HUES6 (cell line): ENCODE measurements around the gene MYB.

ENCODE experiments used
- H3K27ac ChIP-seq: 2 replicates; pipeline ENCODE4 v1.7.0; 2013; ENCODE audit warnings: low read depth, mild to moderate bottlenecking, low read length, inconsistent platforms
- H3K27me3 ChIP-seq: 2 replicates; pipeline ENCODE4 v1.6.1; 2013; ENCODE audit warnings: low read length; ENCODE audit not compliant: control insufficient read depth, insufficient read depth
- H3K36me3 ChIP-seq: 2 replicates; pipeline ENCODE4 v1.6.1; 2013; ENCODE audit warnings: low read length; ENCODE audit not compliant: control insufficient read depth, insufficient read depth
- H3K4me1 ChIP-seq: 2 replicates; pipeline ENCODE4 v1.6.1; 2013; ENCODE audit warnings: low read length; ENCODE audit not compliant: control insufficient read depth, insufficient read depth
- H3K4me3 ChIP-seq: 2 replicates; pipeline ENCODE4 v1.5.1; 2013; ENCODE audit warnings: low read depth, low read length
- H3K9ac ChIP-seq: one replicate; pipeline ENCODE4 v1.6.1; 2013; ENCODE audit warnings: mild to moderate bottlenecking, low read length
- H3K9me3 ChIP-seq: 2 replicates; pipeline ENCODE4 v1.6.1; 2013; ENCODE audit warnings: low read depth, low read length; ENCODE audit not compliant: control insufficient read depth, insufficient read depth

MYB gene

GRCh38 chr6:135179372-135179771, 1.7 kb upstream of the MYB start:
- Histone ChIP-seq H3K27ac (no peak overlapping the region), H3K9me3 (no peaks in the 10 kb centered on the region), H3K9ac (no peak overlapping the region), H3K4me1 (peaks cover 13% of the 10 kb centered on the region; the same call in 1 of the 2 replicates), H3K4me3 (no peak overlapping the region), H3K36me3 (no peaks in the 10 kb centered on the region), H3K27me3 (peaks cover 41% of the 10 kb centered on the region)

- H3K27ac ChIP-seq = no peak overlapping the region
- H3K4me3 ChIP-seq = peak overlapping the region; percentile 76
- H3K36me3 ChIP-seq = no peaks in the 10 kb centered on the region
- H3K9ac ChIP-seq = no peak overlapping the region
- H3K4me1 ChIP-seq = peaks cover 13% of the 10 kb centered on the region; the same call in 1 of the 2 replicates
- H3K9me3 ChIP-seq = no peaks in the 10 kb centered on the region
- peaks cover 45% of the 10 kb centered on the region for H3K27me3 ChIP-seq
Observed at GRCh38 chr6:135179920-135180541, 1.1 kb upstream of the MYB start.

GRCh38 chr6:135181333-135182070, 394 bp downstream of the MYB start:
- H3K27me3 ChIP-seq = peaks cover 45% of the 10 kb centered on the region
- H3K4me1 ChIP-seq = peaks cover 13% of the 10 kb centered on the region; the same call in 1 of the 2 replicates
- H3K36me3 ChIP-seq = no peaks in the 10 kb centered on the region
- no peak overlapping the region for H3K27ac ChIP-seq
- H3K9ac ChIP-seq = peak overlapping the region; percentile 67
- no peaks in the 10 kb centered on the region for H3K9me3 ChIP-seq
- H3K4me3 ChIP-seq = peak overlapping the region; percentile 76

- no peak overlapping the region for H3K27ac ChIP-seq
- peaks cover 45% of the 10 kb centered on the region for H3K27me3 ChIP-seq
- no peaks in the 10 kb centered on the region for H3K9me3 ChIP-seq
- peak overlapping the region; percentile 47 for H3K9ac ChIP-seq
- H3K4me3 ChIP-seq = peak overlapping the region; percentile 76
- H3K4me1 ChIP-seq = peaks cover 13% of the 10 kb centered on the region; the same call in 1 of the 2 replicates
- no peaks in the 10 kb centered on the region for H3K36me3 ChIP-seq
Observed at GRCh38 chr6:135182071-135183001, 1.2 kb downstream of the MYB start.

GRCh38 chr6:135183002-135183531, 2.0 kb downstream of the MYB start:
- Histone ChIP-seq H3K4me3 (peak overlapping the region; percentile 76), H3K4me1 (peaks cover 13% of the 10 kb centered on the region; the same call in 1 of the 2 replicates), H3K9ac (peak overlapping the region; percentile 1), H3K27me3 (peaks cover 45% of the 10 kb centered on the region), H3K9me3 (no peaks in the 10 kb centered on the region), H3K36me3 (no peaks in the 10 kb centered on the region; the same call in 1 of the 2 replicates), H3K27ac (no peak overlapping the region)

- Histone ChIP-seq H3K9ac (peak overlapping the region; percentile 1), H3K27me3 (peaks cover 45% of the 10 kb centered on the region), H3K9me3 (no peaks in the 10 kb centered on the region), H3K36me3 (no peaks in the 10 kb centered on the region; the same call in 1 of the 2 replicates), H3K27ac (no peak overlapping the region), H3K4me1 (peaks cover 13% of the 10 kb centered on the region; the same call in 1 of the 2 replicates), H3K4me3 (peak overlapping the region; percentile 76)
Observed at GRCh38 chr6:135183532-135184440, 2.7 kb downstream of the MYB start.

- H3K4me3 ChIP-seq = no peak overlapping the region
- H3K9ac ChIP-seq = no peak overlapping the region
- peaks cover 3% of the 10 kb centered on the region; the same call in 1 of the 2 replicates for H3K36me3 ChIP-seq
- H3K27ac ChIP-seq = no peak overlapping the region
- H3K27me3 ChIP-seq = peaks cover 34% of the 10 kb centered on the region
- H3K4me1 ChIP-seq = peaks cover 13% of the 10 kb centered on the region; the same call in 1 of the 2 replicates
- H3K9me3 ChIP-seq = no peaks in the 10 kb centered on the region
Observed at GRCh38 chr6:135185483-135185882, 4.4 kb downstream of the MYB start.

- Histone ChIP-seq H3K27ac (no peak overlapping the region), H3K4me1 (peaks cover 13% of the 10 kb centered on the region; the same call in 1 of the 2 replicates), H3K9ac (no peak overlapping the region)
Observed at GRCh38 chr6:135186255-135186654, 5.1 kb downstream of the MYB start.

GRCh38 chr6:135187372-135187771, 6.3 kb downstream of the MYB start:
- no peaks in the 10 kb centered on the region for H3K9me3 ChIP-seq
- no peak overlapping the region for H3K4me3 ChIP-seq
- H3K4me1 ChIP-seq = peaks cover 6% of the 10 kb centered on the region; the same call in 1 of the 2 replicates
- H3K27ac ChIP-seq = no peak overlapping the region
- H3K36me3 ChIP-seq = peaks cover 5% of the 10 kb centered on the region; the same call in 1 of the 2 replicates
- no peak overlapping the region for H3K9ac ChIP-seq
- peaks cover 24% of the 10 kb centered on the region for H3K27me3 ChIP-seq

More at GRCh38 chr6:135186255-135186654, 5.1 kb downstream of the MYB start:
- Histone ChIP-seq H3K27me3 (peaks cover 34% of the 10 kb centered on the region), H3K9me3 (no peaks in the 10 kb centered on the region), H3K36me3 (peaks cover 3% of the 10 kb centered on the region; the same call in 1 of the 2 replicates), H3K4me3 (no peak overlapping the region)
